HG02973 (cell line): Measurements from ENCODE around the gene COBL.
"Not testable (repeated sequence)": the region's sequence is repeated elsewhere in the genome, so short reads cannot be mapped to it uniquely, and the experiment has no call there.

Source experiments
- ATAC-seq: cut with Tn5 transposase; IDR thresholded peaks from one replicate; pipeline ENCODE4 v1.9.1; 2021; ENCODE audit warnings: moderate library complexity; ENCODE audit not compliant: unreplicated experiment

The COBL gene

GRCh38 chr7:51213618-51214017, 103.0 kb downstream of the COBL start:
- ATAC-seq = no peak

- no peak for ATAC-seq
These were observed 105.8 kb downstream of the COBL start for GRCh38 chr7:51210766-51211165.

- ATAC-seq = no peak
These were observed 107.2 kb downstream of the COBL start for GRCh38 chr7:51209426-51209825.

- ATAC-seq = not testable (repeated sequence)
These were observed 108.5 kb downstream of the COBL start for GRCh38 chr7:51208125-51208524.

GRCh38 chr7:51198654-51199053, 118.0 kb downstream of the COBL start:
- no peak for ATAC-seq

- no peak for ATAC-seq
These were observed 125.6 kb downstream of the COBL start for GRCh38 chr7:51190969-51191368.

- ATAC-seq = no peak
These were observed 126.8 kb downstream of the COBL start for GRCh38 chr7:51189777-51190176.

- ATAC-seq = no peak
These were observed 127.6 kb downstream of the COBL start for GRCh38 chr7:51188987-51189386.

GRCh38 chr7:51187941-51188340, 128.7 kb downstream of the COBL start:
- ATAC-seq = no peak

- ATAC-seq = no peak
These were observed 130.1 kb downstream of the COBL start for GRCh38 chr7:51186531-51186930.

- ATAC-seq = no peak
These were observed 133.9 kb downstream of the COBL start for GRCh38 chr7:51182636-51183166.

- ATAC-seq = no peak
These were observed 136.5 kb downstream of the COBL start for GRCh38 chr7:51180092-51180491.

- ATAC-seq = no peak
These were observed 140.6 kb downstream of the COBL start for GRCh38 chr7:51175992-51176388.

GRCh38 chr7:51175316-51175991, 141.2 kb downstream of the COBL start:
- ATAC-seq = no peak

- ATAC-seq = no peak
These were observed 151.3 kb downstream of the COBL start for GRCh38 chr7:51165337-51165736.

- ATAC-seq = peak; percentile 97
These were observed 153.8 kb downstream of the COBL start for GRCh38 chr7:51162724-51163329.

- ATAC-seq = no peak
These were observed 154.7 kb downstream of the COBL start for GRCh38 chr7:51161937-51162336.

GRCh38 chr7:51160990-51161615, 155.5 kb downstream of the COBL start:
- peak; percentile 47 for ATAC-seq

- no peak for ATAC-seq
These were observed 156.2 kb downstream of the COBL start for GRCh38 chr7:51160411-51160810.

- no peak for ATAC-seq
These were observed 157.7 kb downstream of the COBL start for GRCh38 chr7:51158742-51159445.

GRCh38 chr7:51158211-51158610, 158.4 kb downstream of the COBL start:
- no peak for ATAC-seq
